Measurements from ENCODE around the gene RLBP1.

DNA sequence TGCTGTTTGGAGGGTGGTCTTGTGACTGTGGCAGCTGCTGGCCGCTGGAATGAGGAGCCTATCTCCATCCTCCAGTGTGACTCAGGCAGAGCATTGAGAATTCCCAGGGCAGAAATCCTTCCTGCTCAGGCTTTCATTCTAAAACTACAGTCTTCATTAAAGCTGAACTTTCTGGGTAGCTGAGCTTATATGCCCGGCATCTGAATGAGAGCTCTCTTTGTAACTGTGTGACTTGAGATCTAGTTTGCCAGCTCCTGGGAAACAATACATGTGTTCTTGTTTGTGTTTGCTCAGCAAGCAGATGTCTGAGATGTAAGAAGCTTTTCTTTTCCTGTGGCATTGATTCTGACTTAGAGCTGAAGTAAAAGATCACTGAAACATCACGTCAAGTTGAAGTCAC lies 22.4 kb downstream of the RLBP1 start:
- TF ChIP-seq, protein P1, sequence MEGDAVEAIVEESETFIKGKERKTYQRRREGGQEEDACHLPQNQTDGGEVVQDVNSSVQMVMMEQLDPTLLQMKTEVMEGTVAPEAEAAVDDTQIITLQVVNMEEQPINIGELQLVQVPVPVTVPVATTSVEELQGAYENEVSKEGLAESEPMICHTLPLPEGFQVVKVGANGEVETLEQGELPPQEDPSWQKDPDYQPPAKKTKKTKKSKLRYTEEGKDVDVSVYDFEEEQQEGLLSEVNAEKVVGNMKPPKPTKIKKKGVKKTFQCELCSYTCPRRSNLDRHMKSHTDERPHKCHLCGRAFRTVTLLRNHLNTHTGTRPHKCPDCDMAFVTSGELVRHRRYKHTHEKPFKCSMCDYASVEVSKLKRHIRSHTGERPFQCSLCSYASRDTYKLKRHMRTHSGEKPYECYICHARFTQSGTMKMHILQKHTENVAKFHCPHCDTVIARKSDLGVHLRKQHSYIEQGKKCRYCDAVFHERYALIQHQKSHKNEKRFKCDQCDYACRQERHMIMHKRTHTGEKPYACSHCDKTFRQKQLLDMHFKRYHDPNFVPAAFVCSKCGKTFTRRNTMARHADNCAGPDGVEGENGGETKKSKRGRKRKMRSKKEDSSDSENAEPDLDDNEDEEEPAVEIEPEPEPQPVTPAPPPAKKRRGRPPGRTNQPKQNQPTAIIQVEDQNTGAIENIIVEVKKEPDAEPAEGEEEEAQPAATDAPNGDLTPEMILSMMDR (conservative IDR thresholded peaks at IDR 0.05; ENCODE audit: low read depth, low read length): no peak
- TF ChIP-seq POLR2A (IDR thresholded peaks at IDR 0.05; ENCODE audit: low read depth, low read length): no peak
- TF ChIP-seq, protein P2, sequence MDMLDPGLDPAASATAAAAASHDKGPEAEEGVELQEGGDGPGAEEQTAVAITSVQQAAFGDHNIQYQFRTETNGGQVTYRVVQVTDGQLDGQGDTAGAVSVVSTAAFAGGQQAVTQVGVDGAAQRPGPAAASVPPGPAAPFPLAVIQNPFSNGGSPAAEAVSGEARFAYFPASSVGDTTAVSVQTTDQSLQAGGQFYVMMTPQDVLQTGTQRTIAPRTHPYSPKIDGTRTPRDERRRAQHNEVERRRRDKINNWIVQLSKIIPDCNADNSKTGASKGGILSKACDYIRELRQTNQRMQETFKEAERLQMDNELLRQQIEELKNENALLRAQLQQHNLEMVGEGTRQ (IDR thresholded peaks at IDR 0.05; ENCODE audit: low read depth, low read length): no peak
- no peak for TF ChIP-seq RCOR1 (IDR thresholded peaks at IDR 0.05; ENCODE audit: insufficient replicate concordance, low read length)
- no peak for TF ChIP-seq MXI1 (IDR thresholded peaks at IDR 0.05; ENCODE audit: borderline replicate concordance, low read depth, low read length)
- TF ChIP-seq RFX5 (IDR thresholded peaks at IDR 0.05; ENCODE audit: low read depth, low read length): no peak
- TF ChIP-seq, protein P3, sequence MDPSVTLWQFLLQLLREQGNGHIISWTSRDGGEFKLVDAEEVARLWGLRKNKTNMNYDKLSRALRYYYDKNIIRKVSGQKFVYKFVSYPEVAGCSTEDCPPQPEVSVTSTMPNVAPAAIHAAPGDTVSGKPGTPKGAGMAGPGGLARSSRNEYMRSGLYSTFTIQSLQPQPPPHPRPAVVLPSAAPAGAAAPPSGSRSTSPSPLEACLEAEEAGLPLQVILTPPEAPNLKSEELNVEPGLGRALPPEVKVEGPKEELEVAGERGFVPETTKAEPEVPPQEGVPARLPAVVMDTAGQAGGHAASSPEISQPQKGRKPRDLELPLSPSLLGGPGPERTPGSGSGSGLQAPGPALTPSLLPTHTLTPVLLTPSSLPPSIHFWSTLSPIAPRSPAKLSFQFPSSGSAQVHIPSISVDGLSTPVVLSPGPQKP (IDR thresholded peaks at IDR 0.05; ENCODE audit: borderline replicate concordance, low read depth, low read length): no peak
- no peak for TF ChIP-seq CEBPB (IDR thresholded peaks at IDR 0.05; ENCODE audit: low read depth, low read length)
- TF ChIP-seq BHLHE40 (IDR thresholded peaks at IDR 0.05; ENCODE audit: low read depth, low read length): no peak
- no peak for TF ChIP-seq CHD1 (IDR thresholded peaks at IDR 0.05; ENCODE audit: low read depth, low read length)
- TF ChIP-seq MAZ (IDR thresholded peaks at IDR 0.05; ENCODE audit: borderline replicate concordance, low read depth, low read length): no peak
- TF ChIP-seq FOS (IDR thresholded peaks at IDR 0.05; ENCODE audit: low read depth, low read length): no peak
- no peak for TF ChIP-seq SMC3 (IDR thresholded peaks at IDR 0.05; ENCODE audit: low read depth, low read length)
- no peak for TF ChIP-seq MAFK (IDR thresholded peaks at IDR 0.05; ENCODE audit: low read depth, low read length)
